Measurements from ENCODE around the gene SCN4A. TPM values are rescaled to one million over a fixed set of nuclear protein-coding genes. Genes with fewer than 3 reads are reported as not detected.

The SCN4A gene
- total RNA-seq, 1 donor from 2014 or later: 0.95 TPM

DNA sequence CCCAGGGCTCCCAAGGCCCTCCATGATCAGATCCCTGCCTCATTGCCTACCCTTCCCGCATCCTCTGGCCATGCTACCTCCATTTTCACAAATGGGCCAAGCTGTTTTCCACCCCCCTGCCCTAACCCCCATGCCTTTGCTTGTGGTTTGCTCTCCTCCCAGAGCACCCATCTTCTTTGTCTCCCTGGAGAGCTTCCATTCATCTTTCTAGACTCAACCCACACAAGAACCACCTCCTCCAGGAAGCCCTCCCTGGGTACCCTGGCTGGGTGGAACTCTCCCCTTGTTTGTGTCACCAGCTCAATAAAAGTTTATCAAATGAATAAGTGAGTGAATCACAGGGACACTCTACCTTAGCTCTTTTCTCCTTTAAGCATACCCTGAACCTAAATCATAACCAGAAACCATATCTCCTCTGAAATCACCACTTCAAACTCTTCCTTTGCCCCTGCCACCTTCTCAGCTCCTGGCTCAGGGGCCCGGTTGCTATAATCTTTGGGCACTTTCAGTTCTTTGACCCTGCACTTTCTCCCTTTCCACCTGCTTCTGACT, 2.9 kb upstream of the SCN4A start:
- TF ChIP-seq, protein P1, sequence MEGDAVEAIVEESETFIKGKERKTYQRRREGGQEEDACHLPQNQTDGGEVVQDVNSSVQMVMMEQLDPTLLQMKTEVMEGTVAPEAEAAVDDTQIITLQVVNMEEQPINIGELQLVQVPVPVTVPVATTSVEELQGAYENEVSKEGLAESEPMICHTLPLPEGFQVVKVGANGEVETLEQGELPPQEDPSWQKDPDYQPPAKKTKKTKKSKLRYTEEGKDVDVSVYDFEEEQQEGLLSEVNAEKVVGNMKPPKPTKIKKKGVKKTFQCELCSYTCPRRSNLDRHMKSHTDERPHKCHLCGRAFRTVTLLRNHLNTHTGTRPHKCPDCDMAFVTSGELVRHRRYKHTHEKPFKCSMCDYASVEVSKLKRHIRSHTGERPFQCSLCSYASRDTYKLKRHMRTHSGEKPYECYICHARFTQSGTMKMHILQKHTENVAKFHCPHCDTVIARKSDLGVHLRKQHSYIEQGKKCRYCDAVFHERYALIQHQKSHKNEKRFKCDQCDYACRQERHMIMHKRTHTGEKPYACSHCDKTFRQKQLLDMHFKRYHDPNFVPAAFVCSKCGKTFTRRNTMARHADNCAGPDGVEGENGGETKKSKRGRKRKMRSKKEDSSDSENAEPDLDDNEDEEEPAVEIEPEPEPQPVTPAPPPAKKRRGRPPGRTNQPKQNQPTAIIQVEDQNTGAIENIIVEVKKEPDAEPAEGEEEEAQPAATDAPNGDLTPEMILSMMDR (IDR thresholded peaks at IDR 0.05; ENCODE audit: unreplicated experiment): no peak
- no peaks in the 10 kb centered on the region for H3K36me3 Mint-ChIP-seq (ENCODE audit: low read depth, unreplicated experiment)
- no peak overlapping the region for H3K27ac Mint-ChIP-seq (ENCODE audit: unreplicated experiment)
- peaks cover 13% of the 10 kb centered on the region for H3K4me1 Mint-ChIP-seq (ENCODE audit: unreplicated experiment)
- DNase-seq (ENCODE audit: low spot score): no peak
- H3K27me3 Mint-ChIP-seq (ENCODE audit: unreplicated experiment): peaks cover 12% of the 10 kb centered on the region
- H3K9me3 Mint-ChIP-seq (ENCODE audit: unreplicated experiment): no peaks in the 10 kb centered on the region
- no peak overlapping the region for H3K4me3 Mint-ChIP-seq (ENCODE audit: unreplicated experiment)

DNA sequence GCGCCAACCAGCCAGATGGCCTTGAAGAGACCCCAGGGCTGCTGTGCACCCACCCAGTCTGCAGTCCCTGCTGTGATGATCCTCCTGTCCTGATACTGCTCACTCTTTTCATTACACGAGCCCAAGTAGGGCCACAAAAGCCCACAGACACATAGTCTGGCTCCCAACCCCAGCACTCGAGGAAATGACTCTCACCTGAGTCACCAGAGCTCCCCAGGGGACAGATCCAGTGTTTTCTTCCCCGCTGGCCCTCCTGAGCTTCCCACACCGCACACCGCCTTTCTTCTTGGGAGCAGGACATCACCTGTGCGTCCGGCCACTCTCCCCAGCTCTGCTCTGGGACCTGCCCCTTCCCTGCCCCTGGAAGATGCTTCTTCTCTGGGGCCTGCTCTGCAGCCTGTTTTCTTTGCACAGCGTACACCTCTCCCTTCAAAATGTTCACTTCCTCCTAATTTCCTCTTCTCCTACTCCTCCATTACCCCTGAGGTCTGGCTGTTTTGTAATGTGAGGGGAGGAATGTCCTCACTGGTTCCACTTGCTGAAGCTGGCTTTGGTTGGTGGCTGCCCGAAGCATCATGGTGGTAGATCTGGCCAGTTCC, 2.0 kb upstream of the SCN4A start:
- DNase-seq (ENCODE audit: low spot score): no peak
- Mint-ChIP-seq H3K27me3 (ENCODE audit: unreplicated experiment) (peaks cover 12% of the 10 kb centered on the region), H3K36me3 (ENCODE audit: low read depth, unreplicated experiment) (no peaks in the 10 kb centered on the region), H3K27ac (ENCODE audit: unreplicated experiment) (no peak overlapping the region), H3K4me1 (ENCODE audit: unreplicated experiment) (peaks cover 11% of the 10 kb centered on the region), H3K9me3 (ENCODE audit: unreplicated experiment) (no peaks in the 10 kb centered on the region), H3K4me3 (ENCODE audit: unreplicated experiment) (no peak overlapping the region)
- TF ChIP-seq, protein P1 (IDR thresholded peaks at IDR 0.05; ENCODE audit: unreplicated experiment): no peak

- no peak for DNase-seq (ENCODE audit: low spot score)
- Mint-ChIP-seq H3K4me3 (ENCODE audit: unreplicated experiment) (no peak overlapping the region), H3K36me3 (ENCODE audit: low read depth, unreplicated experiment) (no peaks in the 10 kb centered on the region), H3K27me3 (ENCODE audit: unreplicated experiment) (peaks cover 12% of the 10 kb centered on the region), H3K27ac (ENCODE audit: unreplicated experiment) (no peak overlapping the region), H3K9me3 (ENCODE audit: unreplicated experiment) (no peaks in the 10 kb centered on the region), H3K4me1 (ENCODE audit: unreplicated experiment) (peaks cover 11% of the 10 kb centered on the region)
- TF ChIP-seq, protein P1 (IDR thresholded peaks at IDR 0.05; ENCODE audit: unreplicated experiment): no peak
Observed at GRCh38 chr17:63973930-63974593, 1.3 kb upstream of the SCN4A start.

DNA sequence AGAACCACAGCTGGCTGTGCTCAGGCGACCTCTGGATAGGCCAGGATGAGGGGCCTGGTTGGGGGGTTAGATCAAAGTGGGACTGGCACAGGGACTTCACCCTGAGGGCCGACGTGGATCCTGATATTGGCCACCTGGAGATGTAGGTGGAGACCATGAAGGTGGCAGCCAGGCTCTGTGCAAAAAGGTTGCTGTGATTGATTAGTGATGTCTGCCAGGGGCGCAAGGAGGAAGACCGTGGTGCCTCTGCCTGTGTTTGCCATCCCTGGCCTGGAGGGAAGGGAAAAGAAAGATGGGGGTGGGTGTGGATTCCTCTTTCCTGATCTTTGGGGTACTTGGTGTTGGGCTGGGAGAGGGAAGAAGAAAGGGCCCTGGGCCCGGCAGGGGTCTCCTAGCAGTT, 529 bp upstream of the SCN4A start:
- Mint-ChIP-seq H3K4me1 (ENCODE audit: unreplicated experiment) (peaks cover 11% of the 10 kb centered on the region), H3K9me3 (ENCODE audit: unreplicated experiment) (no peaks in the 10 kb centered on the region), H3K27ac (ENCODE audit: unreplicated experiment) (no peak overlapping the region), H3K4me3 (ENCODE audit: unreplicated experiment) (peak overlapping the region; percentile 33), H3K36me3 (ENCODE audit: low read depth, unreplicated experiment) (no peaks in the 10 kb centered on the region), H3K27me3 (ENCODE audit: unreplicated experiment) (peaks cover 14% of the 10 kb centered on the region)
- TF ChIP-seq, protein P1 (IDR thresholded peaks at IDR 0.05; ENCODE audit: unreplicated experiment): no peak
- DNase-seq (ENCODE audit: low spot score): no peak

DNA sequence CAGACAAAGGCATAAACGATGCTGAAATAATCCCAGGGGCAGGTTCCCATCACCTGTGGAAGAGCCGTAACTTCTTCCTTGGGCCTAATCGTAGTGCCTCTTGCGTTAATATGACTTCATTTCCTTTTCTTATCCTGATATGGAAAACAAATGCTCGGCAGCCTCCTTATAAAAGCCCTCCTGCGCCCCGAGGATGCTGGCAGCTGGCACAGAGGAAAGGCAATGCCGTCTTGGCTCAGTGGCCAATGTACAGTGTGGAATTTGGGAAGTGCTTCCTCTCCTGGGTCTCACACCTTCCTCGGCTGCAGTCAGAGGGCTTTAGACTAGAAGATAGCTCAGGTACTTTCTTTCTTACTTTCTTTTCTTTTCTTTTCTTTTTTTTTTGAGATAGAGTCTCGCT, 3.4 kb downstream of the SCN4A start:
- Mint-ChIP-seq H3K4me3 (ENCODE audit: unreplicated experiment) (no peak overlapping the region), H3K36me3 (ENCODE audit: low read depth, unreplicated experiment) (no peaks in the 10 kb centered on the region), H3K27me3 (ENCODE audit: unreplicated experiment) (peaks cover 5% of the 10 kb centered on the region), H3K27ac (ENCODE audit: unreplicated experiment) (no peak overlapping the region), H3K9me3 (ENCODE audit: unreplicated experiment) (no peaks in the 10 kb centered on the region), H3K4me1 (ENCODE audit: unreplicated experiment) (peaks cover 1% of the 10 kb centered on the region)
- DNase-seq (ENCODE audit: low spot score): no peak
- TF ChIP-seq, protein P1 (IDR thresholded peaks at IDR 0.05; ENCODE audit: unreplicated experiment): no peak
